Neural progenitor cell (in vitro differentiated cells): ENCODE data around the gene SYVN1.

Experiments used
- CTCF ChIP-seq: fragments of 200-600 bp; sonication (generic); IDR thresholded peaks from 2 replicates; pipeline ENCODE4 v1.5.1; 2017; ENCODE audit warnings: antibody characterized with exemption, mild to moderate bottlenecking
- EZH2 ChIP-seq: fragments of 200-600 bp; sonication (generic); IDR thresholded peaks from 2 replicates; pipeline ENCODE4 v1.6.1; 2017; ENCODE audit warnings: antibody characterized with exemption, mild to moderate bottlenecking, moderate library complexity

- TF ChIP-seq CTCF (no peak), EZH2 (no peak)
Observed at GRCh38 chr11:65170058-65170534, 35.8 kb upstream of the SYVN1 start, which contains the start of gene SPDYC.
